H9 (cell line): Measurements from ENCODE around the gene ERICH6. TPM values are rescaled to one million over a fixed set of nuclear protein-coding genes. Genes with fewer than 3 reads are reported as not detected.

Experiments used
- DNase-seq: peaks from one replicate; pipeline ENCODE4 v3.0.0-alpha.2; 2017
- H2AFZ ChIP-seq: one replicate; pipeline ENCODE4 v1.6.1; 2013; ENCODE audit warnings: mild to moderate bottlenecking, low read length, control low read depth, moderate library complexity
- H2AK5ac ChIP-seq: 2 replicates; pipeline ENCODE4 v1.6.1; 2013; ENCODE audit warnings: low read length, control low read depth, mixed read lengths; ENCODE audit not compliant: insufficient read length
- H2BK120ac ChIP-seq: one replicate; pipeline ENCODE4 v1.6.1; 2013; ENCODE audit warnings: low read depth, mild to moderate bottlenecking, low read length, control low read depth, inconsistent platforms; ENCODE audit not compliant: poor library complexity, severe bottlenecking
- H2BK12ac ChIP-seq: 2 replicates; pipeline ENCODE4 v1.6.1; 2013; ENCODE audit warnings: low read length, control low read depth, mixed read lengths, low read depth; ENCODE audit not compliant: insufficient read length
- H2BK15ac ChIP-seq: 2 replicates; pipeline ENCODE4 v1.6.1; 2013; ENCODE audit warnings: low read depth, low read length, control low read depth
- H2BK20ac ChIP-seq: one replicate; pipeline ENCODE4 v1.6.1; 2013; ENCODE audit warnings: low read depth, mild to moderate bottlenecking, low read length, control low read depth, inconsistent platforms; ENCODE audit not compliant: poor library complexity, severe bottlenecking
- H2BK5ac ChIP-seq: 2 replicates; pipeline ENCODE4 v1.6.1; 2013; ENCODE audit warnings: low read length, control low read depth, mixed read lengths; ENCODE audit not compliant: insufficient read length
- H3K14ac ChIP-seq: 2 replicates; pipeline ENCODE4 v1.6.1; 2013; ENCODE audit warnings: low read length, control low read depth; ENCODE audit not compliant: insufficient read depth
- H3K18ac ChIP-seq: 2 replicates; pipeline ENCODE4 v1.6.1; 2013; ENCODE audit warnings: low read depth, mild to moderate bottlenecking, mixed read lengths, low read length, control low read depth; ENCODE audit not compliant: insufficient read length
- H3K23ac ChIP-seq: 2 replicates; pipeline ENCODE4 v1.6.1; 2013; ENCODE audit warnings: low read length, control low read depth, mixed read lengths, low read depth; ENCODE audit not compliant: insufficient read length
- H3K23me2 ChIP-seq: 2 replicates; pipeline ENCODE4 v1.6.1; 2013; ENCODE audit warnings: low read depth, mild to moderate bottlenecking, mixed read lengths, low read length, control low read depth; ENCODE audit not compliant: insufficient read length, poor library complexity, severe bottlenecking
- H3K27ac ChIP-seq: 2 replicates; pipeline ENCODE4 v1.5.1; 2013; ENCODE audit warnings: low read length, control low read depth, mixed read lengths, low read depth; ENCODE audit not compliant: insufficient read length
- H3K27me3 ChIP-seq: 2 replicates; pipeline ENCODE4 v1.6.1; 2013; ENCODE audit warnings: low read length, control low read depth, inconsistent platforms; ENCODE audit not compliant: insufficient read depth
- H3K4ac ChIP-seq: 2 replicates; pipeline ENCODE4 v1.6.1; 2013; ENCODE audit warnings: low read depth, mild to moderate bottlenecking, control low read depth, inconsistent platforms, low read length, moderate library complexity
- H3K4me1 ChIP-seq: 2 replicates; pipeline ENCODE4 v1.6.1; 2013; ENCODE audit warnings: low read length, control low read depth, inconsistent platforms; ENCODE audit not compliant: insufficient read depth
- H3K4me2 ChIP-seq: 2 replicates; pipeline ENCODE4 v1.6.1; 2013; ENCODE audit warnings: low read length, control low read depth, mixed read lengths; ENCODE audit not compliant: insufficient read length, insufficient read depth
- H3K56ac ChIP-seq: 2 replicates; pipeline ENCODE4 v1.6.1; 2013; ENCODE audit warnings: low read depth, mild to moderate bottlenecking, mixed read lengths, low read length, control low read depth; ENCODE audit not compliant: insufficient read length
- H3K79me1 ChIP-seq: 2 replicates; pipeline ENCODE4 v1.6.1; 2013; ENCODE audit warnings: low read depth, mild to moderate bottlenecking, moderate library complexity, low read length, control low read depth, inconsistent platforms; ENCODE audit not compliant: insufficient read depth, poor library complexity, severe bottlenecking
- H3K79me2 ChIP-seq: 2 replicates; pipeline ENCODE4 v1.6.1; 2013; ENCODE audit warnings: low read length, control low read depth, inconsistent platforms; ENCODE audit not compliant: insufficient read depth
- H3K9ac ChIP-seq: 2 replicates; pipeline ENCODE4 v1.6.1; 2013; ENCODE audit warnings: low read length, control low read depth, mixed read lengths; ENCODE audit not compliant: insufficient read length; ENCODE audit errors: extremely low read depth
- H3K9me3 ChIP-seq: one replicate; pipeline ENCODE4 v1.6.1; 2013; ENCODE audit warnings: low read depth, low read length, inconsistent platforms; ENCODE audit not compliant: control insufficient read depth
- H3T11ph ChIP-seq: one replicate; pipeline ENCODE4 v1.6.1; 2013; ENCODE audit warnings: mild to moderate bottlenecking, low read length, control low read depth, inconsistent platforms
- H4K20me1 ChIP-seq: one replicate; pipeline ENCODE4 v1.6.1; 2013; ENCODE audit not compliant: control insufficient read depth, insufficient read length, insufficient read depth
- H4K5ac ChIP-seq: 2 replicates; pipeline ENCODE4 v1.6.1; 2013; ENCODE audit warnings: low read depth, mild to moderate bottlenecking, mixed read lengths, low read length, control low read depth; ENCODE audit not compliant: insufficient read length
- H4K8ac ChIP-seq: replicated peaks from 2 replicates; pipeline ENCODE4 v1.6.1; 2013; ENCODE audit warnings: low read length, control low read depth, mixed read lengths, low read depth; ENCODE audit not compliant: insufficient read length
- H4K91ac ChIP-seq: 2 replicates; pipeline ENCODE4 v1.6.1; 2013; ENCODE audit warnings: low read depth, mild to moderate bottlenecking, moderate library complexity, mixed read lengths, low read length, control low read depth; ENCODE audit not compliant: insufficient read length
- H3K27ac Mint-ChIP-seq, 3 experiments: 2 replicates in 2 of 3; 3 replicates in 1 of 3; pipeline ENCODE4 v1.8.0; 2020 to 2021; ENCODE audit warnings: mixed read lengths in 3 of 3, mild to moderate bottlenecking in 1 of 3, moderate library complexity in 1 of 3
- H3K27me3 Mint-ChIP-seq: 2 replicates; pipeline ENCODE4 v1.8.0; 2021; ENCODE audit warnings: low read depth, mild to moderate bottlenecking, moderate library complexity, mixed read lengths
- H3K36me3 Mint-ChIP-seq, 3 experiments: 2 replicates in 2 of 3; 3 replicates in 1 of 3; pipeline ENCODE4 v1.8.0; 2020 to 2021; ENCODE audit warnings: low read depth in 3 of 3, mixed read lengths in 3 of 3; ENCODE audit not compliant: insufficient read depth in 1 of 3
- H3K4me1 Mint-ChIP-seq, 2 experiments: 2 replicates each; pipeline ENCODE4 v1.8.0; 2020; ENCODE audit warnings: mixed read lengths in 2 of 2
- H3K4me3 Mint-ChIP-seq, 2 experiments: 2 replicates in 1 of 2; 3 replicates in 1 of 2; pipeline ENCODE4 v1.8.0; 2020 to 2021; ENCODE audit warnings: mild to moderate bottlenecking in 2 of 2, mixed read lengths in 2 of 2, moderate library complexity in 1 of 2
- H3K9me3 Mint-ChIP-seq, 2 experiments: 2 replicates in 1 of 2; 3 replicates in 1 of 2; pipeline ENCODE4 v1.8.0; 2020; ENCODE audit warnings: mild to moderate bottlenecking in 2 of 2, mixed read lengths in 2 of 2, moderate library complexity in 1 of 2
- total RNA-seq: library from RNA; stranded (reverse); gene quantifications from 2 replicates; pipeline ENCODE4 v1.2.1, GENCODE V29; 2021
- TF ChIP-seq, protein P1 (sequence below): fragments of 200-600 bp; sonication (generic); conservative IDR thresholded peaks from 3 replicates; pipeline ENCODE4 v1.8.0; 2021; ENCODE audit warnings: antibody characterized with exemption, mild to moderate bottlenecking

Gene ERICH6
- total RNA-seq, 1 experiment from 2014 or later, result not detected

DNA sequence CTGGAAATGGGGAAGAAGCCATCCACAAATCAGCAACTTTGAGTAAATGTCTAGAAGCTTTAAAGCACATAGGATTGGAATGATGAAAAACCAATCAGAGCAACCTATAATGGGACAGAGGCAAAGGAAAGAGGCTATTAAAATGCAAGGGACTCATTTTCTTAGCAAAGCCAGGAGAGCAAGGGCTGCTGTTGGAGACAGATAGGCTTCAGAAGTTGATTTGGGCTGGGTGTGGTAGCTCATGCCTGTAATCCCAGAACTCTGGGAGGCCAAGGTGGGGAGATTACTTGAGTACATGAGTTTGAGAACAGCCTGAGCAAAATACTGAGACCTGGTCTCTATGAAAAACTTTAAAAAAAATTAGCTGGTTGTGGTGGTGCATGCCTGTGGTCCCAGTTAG is 16.1 kb downstream of the ERICH6 start:
- no peaks in the 10 kb centered on the region for H3K27me3 ChIP-seq
- no peak overlapping the region for H3K23ac ChIP-seq
- no peak overlapping the region for H2AFZ ChIP-seq
- no peak overlapping the region for H3T11ph ChIP-seq
- no peak overlapping the region for H3K4ac ChIP-seq
- no peaks in the 10 kb centered on the region for H3K79me2 ChIP-seq
- peaks cover 4% of the 10 kb centered on the region for H3K9me3 ChIP-seq
- no peak overlapping the region for H3K4me2 ChIP-seq
- no peaks in the 10 kb centered on the region for H3K4me1 Mint-ChIP-seq
- H4K8ac ChIP-seq, result no peak overlapping the region
- no peak overlapping the region for H3K9ac ChIP-seq
- no peaks in the 10 kb centered on the region for H3K23me2 ChIP-seq
- TF ChIP-seq, protein P1, sequence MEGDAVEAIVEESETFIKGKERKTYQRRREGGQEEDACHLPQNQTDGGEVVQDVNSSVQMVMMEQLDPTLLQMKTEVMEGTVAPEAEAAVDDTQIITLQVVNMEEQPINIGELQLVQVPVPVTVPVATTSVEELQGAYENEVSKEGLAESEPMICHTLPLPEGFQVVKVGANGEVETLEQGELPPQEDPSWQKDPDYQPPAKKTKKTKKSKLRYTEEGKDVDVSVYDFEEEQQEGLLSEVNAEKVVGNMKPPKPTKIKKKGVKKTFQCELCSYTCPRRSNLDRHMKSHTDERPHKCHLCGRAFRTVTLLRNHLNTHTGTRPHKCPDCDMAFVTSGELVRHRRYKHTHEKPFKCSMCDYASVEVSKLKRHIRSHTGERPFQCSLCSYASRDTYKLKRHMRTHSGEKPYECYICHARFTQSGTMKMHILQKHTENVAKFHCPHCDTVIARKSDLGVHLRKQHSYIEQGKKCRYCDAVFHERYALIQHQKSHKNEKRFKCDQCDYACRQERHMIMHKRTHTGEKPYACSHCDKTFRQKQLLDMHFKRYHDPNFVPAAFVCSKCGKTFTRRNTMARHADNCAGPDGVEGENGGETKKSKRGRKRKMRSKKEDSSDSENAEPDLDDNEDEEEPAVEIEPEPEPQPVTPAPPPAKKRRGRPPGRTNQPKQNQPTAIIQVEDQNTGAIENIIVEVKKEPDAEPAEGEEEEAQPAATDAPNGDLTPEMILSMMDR, result no peak
- H3K79me1 ChIP-seq, result no peaks in the 10 kb centered on the region
- H3K14ac ChIP-seq, result no peak overlapping the region
- DNase-seq, result no peak
- H2AK5ac ChIP-seq, result no peak overlapping the region
- H3K56ac ChIP-seq, result no peak overlapping the region
- H3K4me1 ChIP-seq, result no peaks in the 10 kb centered on the region
- no peak overlapping the region for H2BK15ac ChIP-seq
- H3K9me3 Mint-ChIP-seq, result peaks cover 25 to 29% of the 10 kb centered on the region in 2 experiments
- no peak overlapping the region for H3K4me3 Mint-ChIP-seq
- no peaks in the 10 kb centered on the region for H3K27me3 Mint-ChIP-seq
- no peak overlapping the region for H4K91ac ChIP-seq
- no peak overlapping the region for H2BK120ac ChIP-seq
- H3K18ac ChIP-seq, result no peak overlapping the region
- no peak overlapping the region for H2BK20ac ChIP-seq
- no peaks in the 10 kb centered on the region for H4K20me1 ChIP-seq
- peaks cover 4 to 16% (median 7%) of the 10 kb centered on the region in 3 experiments; a peak in 4 of 7 replicates for H3K36me3 Mint-ChIP-seq
- H2BK12ac ChIP-seq, result no peak overlapping the region
- no peak overlapping the region for H2BK5ac ChIP-seq
- no peak overlapping the region for H3K27ac Mint-ChIP-seq
- H4K5ac ChIP-seq, result no peak overlapping the region
- H3K27ac ChIP-seq, result no peak overlapping the region
